Loucy (cell line): ENCODE data around the gene TBCE.

Experiments
- CTCF ChIP-seq: fragments of 200-600 bp; sonication (generic); conservative IDR thresholded peaks from 2 replicates; pipeline ENCODE4 v1.5.1; 2014; ENCODE audit warnings: mild to moderate bottlenecking, antibody characterized with exemption, low read length
- EZH2phosphoT487 ChIP-seq: fragments of 200-600 bp; IDR thresholded peaks from 2 replicates; pipeline ENCODE4 v1.6.1; 2018; ENCODE audit warnings: antibody characterized with exemption, mild to moderate bottlenecking, moderate library complexity, borderline replicate concordance

DNA sequence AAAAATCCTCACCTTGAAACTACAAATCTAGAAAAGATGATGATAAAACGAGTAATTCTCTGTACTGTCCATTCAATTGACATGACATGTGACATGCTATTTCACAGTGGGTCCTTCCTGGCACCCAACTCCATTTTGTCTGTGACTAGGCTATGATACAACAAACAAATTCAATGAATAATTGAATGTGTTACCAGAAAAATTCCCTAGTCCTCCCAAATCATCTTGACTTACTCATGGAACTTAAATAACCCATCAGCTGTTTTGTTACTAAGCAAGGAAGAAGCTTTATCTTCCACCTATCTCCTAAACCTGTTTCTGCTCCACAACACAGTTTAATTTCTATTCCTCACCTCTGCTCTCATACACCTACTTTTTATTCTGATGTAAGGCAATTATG lies 106.6 kb downstream of the TBCE start:
- TF ChIP-seq CTCF = no peak
- TF ChIP-seq EZH2phosphoT487 = no peak
